T47D (cell line): ENCODE data around the gene AGBL1.

ENCODE experiments used
- DNase-seq, 2 experiments: peaks; one replicate each; pipeline versions ENCODE4 v3.0.0 to v3.0.0-alpha.2; 2011 to 2012; ENCODE audit warnings: low read depth in 1 of 2, low spot score in 1 of 2
- JUND ChIP-seq: IDR thresholded peaks from 2 replicates; pipeline ENCODE4 v1.6.1; 2012; ENCODE audit warnings: low read depth
- in situ Hi-C: cut with HindIII; loops from 2 replicates; pipeline ENCODE4 v1.10.0; 2016; ENCODE audit warnings: low sequenced_read_pairs, low pct_unique_long_range_greater_than_20kb

Gene AGBL1

GRCh38 chr15:86905625-86906256 is 826.1 kb downstream of the AGBL1 start:
- in situ Hi-C loops = no loop called here
- no peak for DNase-seq
- no peak for TF ChIP-seq JUND

- no peak for DNase-seq
- in situ Hi-C loops = no loop called here
- TF ChIP-seq JUND = no peak
These were observed 826.7 kb downstream of the AGBL1 start for GRCh38 chr15:86906376-86906775.

GRCh38 chr15:86911022-86911421 is 831.4 kb downstream of the AGBL1 start:
- in situ Hi-C loops = no loop called here
- TF ChIP-seq JUND = no peak
- DNase-seq = no peak

- DNase-seq = no peak
- in situ Hi-C loops = no loop called here
- TF ChIP-seq JUND = no peak
These were observed 833.0 kb downstream of the AGBL1 start for GRCh38 chr15:86912661-86913060.

GRCh38 chr15:86915811-86916331 is 836.2 kb downstream of the AGBL1 start:
- DNase-seq = peak; percentile 48 to 78
- no peak for TF ChIP-seq JUND
- in situ Hi-C loops = no loop called here

GRCh38 chr15:86916671-86917360 is 837.1 kb downstream of the AGBL1 start:
- TF ChIP-seq JUND = no peak
- DNase-seq = no peak
- in situ Hi-C loops = no loop called here

- no peak for TF ChIP-seq JUND
- in situ Hi-C loops = no loop called here
- no peak for DNase-seq
These were observed 837.6 kb downstream of the AGBL1 start for GRCh38 chr15:86917361-86917671.

- TF ChIP-seq JUND = no peak
- DNase-seq = no peak
- in situ Hi-C loops = no loop called here
These were observed 839.9 kb downstream of the AGBL1 start for GRCh38 chr15:86919581-86919980.

DNA sequence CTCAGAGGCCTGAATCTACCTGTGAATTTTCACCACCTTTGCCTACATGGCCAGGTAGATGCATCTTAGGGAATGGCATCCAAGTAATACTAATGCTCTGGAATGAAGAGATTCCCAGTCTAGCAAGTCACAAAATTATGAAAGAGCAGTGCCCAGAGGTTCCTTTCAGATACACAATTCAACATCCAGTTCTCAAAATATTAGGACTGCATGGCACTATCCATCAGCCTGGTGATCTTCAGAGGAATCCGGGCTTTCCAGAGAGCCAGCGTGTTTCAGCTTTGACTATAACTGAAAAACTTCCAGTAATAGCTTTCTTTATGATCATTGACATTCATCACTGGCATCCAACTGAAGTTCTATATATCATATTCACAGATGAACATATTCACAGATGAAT is 849.8 kb downstream of the AGBL1 start:
- in situ Hi-C loops = no loop called here
- no peak for TF ChIP-seq JUND
- DNase-seq = no peak

GRCh38 chr15:86932456-86932855 is 852.8 kb downstream of the AGBL1 start:
- in situ Hi-C loops = no loop called here
- no peak for DNase-seq
- TF ChIP-seq JUND = no peak

DNA sequence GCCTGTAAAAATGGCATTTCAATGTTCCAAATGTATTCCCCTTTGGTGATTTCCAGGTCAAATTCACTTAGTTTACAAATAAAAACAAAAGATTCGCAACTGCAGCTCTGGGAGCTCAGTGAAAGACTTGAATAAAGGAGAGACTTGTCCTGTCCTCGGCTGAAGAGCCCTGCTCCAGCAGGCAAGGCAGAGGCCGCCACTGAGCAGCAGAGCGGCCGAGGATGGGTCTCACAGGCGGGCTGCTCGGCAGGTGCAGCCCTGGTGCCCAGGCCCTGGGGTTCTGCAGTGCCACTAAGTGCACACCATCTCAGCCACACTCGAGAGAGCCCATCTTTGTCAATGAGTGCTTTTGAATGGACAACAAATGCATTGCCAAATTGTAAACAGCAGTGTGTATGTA is 856.2 kb downstream of the AGBL1 start:
- in situ Hi-C loops = no loop called here
- TF ChIP-seq JUND = no peak
- peak in 1 of 2 experiments; percentile 10 for DNase-seq

DNA sequence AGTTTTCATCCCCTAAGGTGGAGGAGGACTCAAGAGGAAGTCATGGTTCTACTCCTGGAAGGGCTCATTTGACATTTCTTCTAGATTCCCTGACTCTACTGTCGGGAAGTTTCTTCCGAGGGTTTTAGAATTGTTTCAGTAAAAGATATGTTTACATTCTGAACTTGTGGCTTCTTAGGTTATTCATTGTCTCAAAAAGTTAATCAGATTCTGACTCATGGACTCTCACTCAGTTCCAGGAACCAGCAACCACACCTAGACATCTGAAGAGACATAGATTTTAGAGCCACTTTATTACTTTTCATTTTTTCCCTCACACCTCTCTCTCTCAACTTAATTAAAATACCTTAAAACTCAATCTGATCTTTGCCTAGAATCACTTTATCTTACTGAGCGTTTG is 862.6 kb downstream of the AGBL1 start:
- no peak for DNase-seq
- in situ Hi-C loops = no loop called here
- TF ChIP-seq JUND = no peak

GRCh38 chr15:86948719-86949118 is 869.0 kb downstream of the AGBL1 start:
- in situ Hi-C loops = no loop called here
- no peak for DNase-seq
- TF ChIP-seq JUND = no peak

DNA sequence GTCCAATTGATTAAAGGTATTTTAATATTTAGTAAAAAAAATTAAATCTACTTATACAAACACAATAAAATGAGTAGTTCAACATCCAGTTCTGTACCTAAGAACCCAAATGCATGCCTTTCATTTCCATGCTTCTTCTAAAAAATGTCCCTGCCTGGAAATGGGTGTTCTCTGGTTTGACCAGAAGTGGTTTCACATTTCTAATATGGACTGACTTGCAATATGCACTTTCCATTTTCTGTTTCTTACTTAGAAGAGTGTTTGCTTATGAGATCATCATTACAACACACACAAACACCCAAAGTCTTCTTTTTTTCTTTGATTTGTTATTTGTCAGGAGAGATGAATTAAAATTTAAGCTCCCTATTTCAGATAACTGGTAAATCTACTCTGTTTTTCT is 879.6 kb downstream of the AGBL1 start:
- no peak for DNase-seq
- in situ Hi-C loops = no loop called here
- no peak for TF ChIP-seq JUND
